Astrocyte (in vitro differentiated cells and primary cell): Measurements from ENCODE around the gene OR52L1.

Source experiments
- CTCF ChIP-seq: IDR thresholded peaks from 2 replicates; pipeline ENCODE4 v1.5.1; 2011; ENCODE audit warnings: low read depth, mild to moderate bottlenecking, inconsistent platforms, low read length, moderate library complexity; ENCODE audit not compliant: insufficient read depth
- EZH2 ChIP-seq: IDR thresholded peaks from 2 replicates; pipeline ENCODE4 v1.6.1; 2012; ENCODE audit warnings: mild to moderate bottlenecking, low read length, inconsistent platforms; ENCODE audit not compliant: insufficient read depth

- TF ChIP-seq CTCF (no peak), EZH2 (no peak)
These were observed 38.3 kb upstream of the OR52L1 start for GRCh38 chr11:6025056-6025455.
